ENCODE data around the gene TLR1.

- TF ChIP-seq POU6F1 (CRISPR knock-in tag; IDR thresholded peaks at IDR 0.05; ENCODE audit: borderline replicate concordance, low read depth) (no peak), RARB (CRISPR knock-in tag; IDR thresholded peaks at IDR 0.05) (no peak), ZC3H10 (CRISPR knock-in tag; IDR thresholded peaks at IDR 0.05) (no peak)
- TF ChIP-seq, protein P1, sequence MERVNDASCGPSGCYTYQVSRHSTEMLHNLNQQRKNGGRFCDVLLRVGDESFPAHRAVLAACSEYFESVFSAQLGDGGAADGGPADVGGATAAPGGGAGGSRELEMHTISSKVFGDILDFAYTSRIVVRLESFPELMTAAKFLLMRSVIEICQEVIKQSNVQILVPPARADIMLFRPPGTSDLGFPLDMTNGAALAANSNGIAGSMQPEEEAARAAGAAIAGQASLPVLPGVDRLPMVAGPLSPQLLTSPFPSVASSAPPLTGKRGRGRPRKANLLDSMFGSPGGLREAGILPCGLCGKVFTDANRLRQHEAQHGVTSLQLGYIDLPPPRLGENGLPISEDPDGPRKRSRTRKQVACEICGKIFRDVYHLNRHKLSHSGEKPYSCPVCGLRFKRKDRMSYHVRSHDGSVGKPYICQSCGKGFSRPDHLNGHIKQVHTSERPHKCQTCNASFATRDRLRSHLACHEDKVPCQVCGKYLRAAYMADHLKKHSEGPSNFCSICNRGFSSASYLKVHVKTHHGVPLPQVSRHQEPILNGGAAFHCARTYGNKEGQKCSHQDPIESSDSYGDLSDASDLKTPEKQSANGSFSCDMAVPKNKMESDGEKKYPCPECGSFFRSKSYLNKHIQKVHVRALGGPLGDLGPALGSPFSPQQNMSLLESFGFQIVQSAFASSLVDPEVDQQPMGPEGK (CRISPR knock-in tag; IDR thresholded peaks at IDR 0.05; ENCODE audit: borderline replicate concordance), result no peak
- TF ChIP-seq, protein P2, sequence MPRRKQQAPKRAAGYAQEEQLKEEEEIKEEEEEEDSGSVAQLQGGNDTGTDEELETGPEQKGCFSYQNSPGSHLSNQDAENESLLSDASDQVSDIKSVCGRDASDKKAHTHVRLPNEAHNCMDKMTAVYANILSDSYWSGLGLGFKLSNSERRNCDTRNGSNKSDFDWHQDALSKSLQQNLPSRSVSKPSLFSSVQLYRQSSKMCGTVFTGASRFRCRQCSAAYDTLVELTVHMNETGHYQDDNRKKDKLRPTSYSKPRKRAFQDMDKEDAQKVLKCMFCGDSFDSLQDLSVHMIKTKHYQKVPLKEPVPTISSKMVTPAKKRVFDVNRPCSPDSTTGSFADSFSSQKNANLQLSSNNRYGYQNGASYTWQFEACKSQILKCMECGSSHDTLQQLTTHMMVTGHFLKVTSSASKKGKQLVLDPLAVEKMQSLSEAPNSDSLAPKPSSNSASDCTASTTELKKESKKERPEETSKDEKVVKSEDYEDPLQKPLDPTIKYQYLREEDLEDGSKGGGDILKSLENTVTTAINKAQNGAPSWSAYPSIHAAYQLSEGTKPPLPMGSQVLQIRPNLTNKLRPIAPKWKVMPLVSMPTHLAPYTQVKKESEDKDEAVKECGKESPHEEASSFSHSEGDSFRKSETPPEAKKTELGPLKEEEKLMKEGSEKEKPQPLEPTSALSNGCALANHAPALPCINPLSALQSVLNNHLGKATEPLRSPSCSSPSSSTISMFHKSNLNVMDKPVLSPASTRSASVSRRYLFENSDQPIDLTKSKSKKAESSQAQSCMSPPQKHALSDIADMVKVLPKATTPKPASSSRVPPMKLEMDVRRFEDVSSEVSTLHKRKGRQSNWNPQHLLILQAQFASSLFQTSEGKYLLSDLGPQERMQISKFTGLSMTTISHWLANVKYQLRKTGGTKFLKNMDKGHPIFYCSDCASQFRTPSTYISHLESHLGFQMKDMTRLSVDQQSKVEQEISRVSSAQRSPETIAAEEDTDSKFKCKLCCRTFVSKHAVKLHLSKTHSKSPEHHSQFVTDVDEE (CRISPR knock-in tag; IDR thresholded peaks at IDR 0.05), result no peak
These were observed 42.0 kb downstream of the TLR1 start for GRCh38 chr4:38762560-38762959.

Measured in SK-N-SH treated with all-trans-retinoic acid at 6 μM for 48 hours (cell line).